Trophoblast cell (in vitro differentiated cells and primary cell): ENCODE results near the gene LRCH1.

Source experiments
- DNase-seq, 2 donors: peaks; one replicate each; pipeline ENCODE4 v3.0.0-alpha.2; 2016
- H2AFZ ChIP-seq: 2 replicates; pipeline ENCODE4 v1.6.1; 2013; ENCODE audit warnings: low read length, moderate library complexity, mild to moderate bottlenecking; ENCODE audit not compliant: insufficient read depth, poor library complexity
- H2AK5ac ChIP-seq: 2 replicates; pipeline ENCODE4 v1.6.1; 2013; ENCODE audit warnings: mild to moderate bottlenecking, low read length
- H2BK120ac ChIP-seq: 2 replicates; pipeline ENCODE4 v1.6.1; 2013; ENCODE audit warnings: low read length, mild to moderate bottlenecking, moderate library complexity; ENCODE audit not compliant: insufficient read depth, poor library complexity
- H2BK12ac ChIP-seq: 2 replicates; pipeline ENCODE4 v1.6.1; 2013; ENCODE audit warnings: mild to moderate bottlenecking, low read length, moderate library complexity
- H2BK5ac ChIP-seq: 2 replicates; pipeline ENCODE4 v1.6.1; 2013; ENCODE audit warnings: low read length, low read depth, moderate library complexity, mild to moderate bottlenecking; ENCODE audit not compliant: poor library complexity
- H3K14ac ChIP-seq: 2 replicates; pipeline ENCODE4 v1.6.1; 2013; ENCODE audit warnings: mild to moderate bottlenecking, low read length
- H3K18ac ChIP-seq: 2 replicates; pipeline ENCODE4 v1.6.1; 2013; ENCODE audit warnings: mild to moderate bottlenecking, low read length
- H3K23ac ChIP-seq: 2 replicates; pipeline ENCODE4 v1.6.1; 2013; ENCODE audit warnings: low read length
- H3K27ac ChIP-seq: 2 replicates; pipeline ENCODE4 v1.5.1; 2013; ENCODE audit warnings: low read depth, mild to moderate bottlenecking, inconsistent platforms, low read length, moderate library complexity
- H3K27me3 ChIP-seq: 2 replicates; pipeline ENCODE4 v1.6.1; 2013; ENCODE audit warnings: inconsistent platforms, mild to moderate bottlenecking, low read length, moderate library complexity; ENCODE audit not compliant: insufficient read depth
- H3K36me3 ChIP-seq, 2 experiments: 1 replicate in 1 of 2; 2 replicates in 1 of 2; pipeline ENCODE4 v1.6.1; 2013; ENCODE audit warnings: low read length in 2 of 2, mild to moderate bottlenecking in 2 of 2, moderate library complexity in 1 of 2; ENCODE audit not compliant: insufficient read depth in 2 of 2, control insufficient read depth in 1 of 2
- H3K4ac ChIP-seq: 2 replicates; pipeline ENCODE4 v1.6.1; 2013; ENCODE audit warnings: low read depth, mild to moderate bottlenecking, low read length, moderate library complexity
- H3K4me1 ChIP-seq, 2 experiments: 1 replicate in 1 of 2; 2 replicates in 1 of 2; pipeline ENCODE4 v1.6.1; 2013; ENCODE audit warnings: low read length in 2 of 2, mild to moderate bottlenecking in 2 of 2, moderate library complexity in 1 of 2; ENCODE audit not compliant: insufficient read depth in 2 of 2, control insufficient read depth in 1 of 2
- H3K4me2 ChIP-seq: 2 replicates; pipeline ENCODE4 v1.6.1; 2013; ENCODE audit warnings: inconsistent platforms, mild to moderate bottlenecking, low read length, moderate library complexity
- H3K4me3 ChIP-seq: 2 replicates; pipeline ENCODE4 v1.5.1; 2013; ENCODE audit warnings: mild to moderate bottlenecking, low read depth, low read length, inconsistent platforms
- H3K79me1 ChIP-seq: one replicate; pipeline ENCODE4 v1.6.1; 2013; ENCODE audit warnings: low read length
- H3K79me2 ChIP-seq: 2 replicates; pipeline ENCODE4 v1.6.1; 2013; ENCODE audit warnings: low read length, mild to moderate bottlenecking; ENCODE audit not compliant: control insufficient read depth, insufficient read depth, poor library complexity
- H3K9ac ChIP-seq: 2 replicates; pipeline ENCODE4 v1.6.1; 2013; ENCODE audit warnings: mild to moderate bottlenecking, low read length
- H3K9me3 ChIP-seq: 2 replicates; pipeline ENCODE4 v1.6.1; 2013; ENCODE audit warnings: low read depth, mild to moderate bottlenecking, control low read depth, inconsistent platforms, low read length; ENCODE audit not compliant: insufficient read depth
- H4K12ac ChIP-seq: 2 replicates; pipeline ENCODE4 v1.6.1; 2013; ENCODE audit warnings: low read depth, mild to moderate bottlenecking, low read length, moderate library complexity
- H4K8ac ChIP-seq: 2 replicates; pipeline ENCODE4 v1.6.1; 2013; ENCODE audit warnings: low read depth, mild to moderate bottlenecking, low read length, moderate library complexity
- H4K91ac ChIP-seq: one replicate; pipeline ENCODE4 v1.6.1; 2013; ENCODE audit warnings: low read depth, mild to moderate bottlenecking, low read length, moderate library complexity
- WGBS: extraction: QIAGEN DNeasy Blood & Tissue Kit; methylation state at CpG from one replicate; pipeline ENCODE4 v1.1.7; 2013; ENCODE audit warnings: missing lambda C conversion rate; ENCODE audit not compliant: insufficient read length, insufficient coverage; ENCODE audit errors: extremely low coverage; 5-methylcytosine and 5-hydroxymethylcytosine counted together

Gene LRCH1

GRCh38 chr13:46679369-46680120 is 126.6 kb downstream of the LRCH1 start:
- Histone ChIP-seq H3K4me2 (peak overlapping the region; percentile 4), H4K8ac (no peak overlapping the region), H3K27ac (no peak overlapping the region), H3K79me1 (peaks cover 2% of the 10 kb centered on the region), H2AFZ (no peak overlapping the region), H3K9me3 (no peaks in the 10 kb centered on the region), H2AK5ac (no peak overlapping the region), H2BK12ac (no peak overlapping the region), H3K23ac (no peak overlapping the region), H3K4me3 (no peak overlapping the region), H4K91ac (no peak overlapping the region), H3K4ac (no peak overlapping the region), H3K9ac (no peak overlapping the region), H4K12ac (no peak overlapping the region), H3K36me3 (peaks cover 0 to 4% of the 10 kb centered on the region in 2 experiments), H3K27me3 (no peaks in the 10 kb centered on the region), H3K18ac (no peak overlapping the region), H3K4me1 (peaks cover 6 to 12% of the 10 kb centered on the region in 2 experiments), H3K14ac (no peak overlapping the region), H3K79me2 (no peaks in the 10 kb centered on the region), H2BK120ac (no peak overlapping the region), H2BK5ac (no peak overlapping the region)
- peak in 1 of 2 donors; percentile 40 for DNase-seq
- no CpG with 5 or more reads among the region's 12 CpGs for WGBS

- Histone ChIP-seq H3K36me3 (peaks cover 0 to 4% of the 10 kb centered on the region in 2 experiments), H3K18ac (no peak overlapping the region), H3K4me3 (no peak overlapping the region), H3K14ac (no peak overlapping the region), H4K91ac (no peak overlapping the region), H3K4me2 (no peak overlapping the region), H2AK5ac (no peak overlapping the region), H3K27ac (no peak overlapping the region), H2AFZ (no peak overlapping the region), H3K4me1 (peaks cover 13 to 17% of the 10 kb centered on the region in 2 experiments), H3K79me1 (peaks cover 8% of the 10 kb centered on the region), H2BK5ac (peak overlapping the region; percentile 38), H3K4ac (no peak overlapping the region), H2BK120ac (no peak overlapping the region), H3K9me3 (no peaks in the 10 kb centered on the region), H4K12ac (no peak overlapping the region), H3K27me3 (no peaks in the 10 kb centered on the region), H3K79me2 (no peaks in the 10 kb centered on the region), H2BK12ac (peak overlapping the region; percentile 63), H4K8ac (no peak overlapping the region), H3K23ac (no peak overlapping the region), H3K9ac (no peak overlapping the region)
- no peak for DNase-seq
- no CpG with 5 or more reads among the region's 3 CpGs for WGBS
Observed at GRCh38 chr13:46682015-46682414, 129.0 kb downstream of the LRCH1 start.

GRCh38 chr13:46682707-46683106 is 129.7 kb downstream of the LRCH1 start:
- H2AK5ac ChIP-seq = no peak overlapping the region
- H2BK120ac ChIP-seq = no peak overlapping the region
- no peak overlapping the region for H3K18ac ChIP-seq
- H4K12ac ChIP-seq = no peak overlapping the region
- no peak overlapping the region for H3K27ac ChIP-seq
- no peak overlapping the region for H2BK5ac ChIP-seq
- peaks cover 8% of the 10 kb centered on the region for H3K79me1 ChIP-seq
- H4K91ac ChIP-seq = no peak overlapping the region
- H3K4me1 ChIP-seq = peaks cover 14 to 19% of the 10 kb centered on the region in 2 experiments
- H2BK12ac ChIP-seq = peak overlapping the region; percentile 8
- H3K4me3 ChIP-seq = no peak overlapping the region
- H2AFZ ChIP-seq = no peak overlapping the region
- H3K9ac ChIP-seq = no peak overlapping the region
- H3K79me2 ChIP-seq = no peaks in the 10 kb centered on the region
- no CpG with 5 or more reads among the region's 1 CpG for WGBS
- no peaks in the 10 kb centered on the region for H3K9me3 ChIP-seq
- peaks cover 0 to 4% of the 10 kb centered on the region in 2 experiments for H3K36me3 ChIP-seq
- DNase-seq = no peak
- H3K27me3 ChIP-seq = no peaks in the 10 kb centered on the region
- H3K23ac ChIP-seq = peak overlapping the region; percentile 0
- H3K4me2 ChIP-seq = no peak overlapping the region
- H3K4ac ChIP-seq = peak overlapping the region; percentile 1
- H3K14ac ChIP-seq = no peak overlapping the region
- no peak overlapping the region for H4K8ac ChIP-seq

- Histone ChIP-seq H3K36me3 (peaks cover 0 to 4% of the 10 kb centered on the region in 2 experiments), H3K18ac (no peak overlapping the region), H2BK12ac (no peak overlapping the region), H4K12ac (no peak overlapping the region), H3K14ac (no peak overlapping the region), H3K4me2 (no peak overlapping the region), H3K4me3 (no peak overlapping the region), H3K27me3 (no peaks in the 10 kb centered on the region), H3K9me3 (no peaks in the 10 kb centered on the region), H3K9ac (no peak overlapping the region), H2BK120ac (no peak overlapping the region), H2BK5ac (no peak overlapping the region), H3K4ac (no peak overlapping the region), H4K91ac (no peak overlapping the region), H3K79me1 (peaks cover 8% of the 10 kb centered on the region), H3K23ac (no peak overlapping the region), H2AK5ac (no peak overlapping the region), H4K8ac (no peak overlapping the region), H3K27ac (peak overlapping the region; percentile 68), H3K4me1 (peaks cover 14 to 21% of the 10 kb centered on the region in 2 experiments), H2AFZ (no peak overlapping the region), H3K79me2 (no peaks in the 10 kb centered on the region)
- WGBS = no CpG with 5 or more reads among the region's 1 CpG
- DNase-seq = peak in 1 of 2 donors; percentile 25
Observed at GRCh38 chr13:46683676-46684260, 130.8 kb downstream of the LRCH1 start.
